ENCODE measurements around the gene FANCG. TPM values are rescaled to one million over a fixed set of nuclear protein-coding genes. Genes with fewer than 3 reads are reported as not detected.

FANCG gene
- total and polyA plus RNA-seq, 7 donors = 3.2 to 24.0 (median 11.0) TPM

DNA sequence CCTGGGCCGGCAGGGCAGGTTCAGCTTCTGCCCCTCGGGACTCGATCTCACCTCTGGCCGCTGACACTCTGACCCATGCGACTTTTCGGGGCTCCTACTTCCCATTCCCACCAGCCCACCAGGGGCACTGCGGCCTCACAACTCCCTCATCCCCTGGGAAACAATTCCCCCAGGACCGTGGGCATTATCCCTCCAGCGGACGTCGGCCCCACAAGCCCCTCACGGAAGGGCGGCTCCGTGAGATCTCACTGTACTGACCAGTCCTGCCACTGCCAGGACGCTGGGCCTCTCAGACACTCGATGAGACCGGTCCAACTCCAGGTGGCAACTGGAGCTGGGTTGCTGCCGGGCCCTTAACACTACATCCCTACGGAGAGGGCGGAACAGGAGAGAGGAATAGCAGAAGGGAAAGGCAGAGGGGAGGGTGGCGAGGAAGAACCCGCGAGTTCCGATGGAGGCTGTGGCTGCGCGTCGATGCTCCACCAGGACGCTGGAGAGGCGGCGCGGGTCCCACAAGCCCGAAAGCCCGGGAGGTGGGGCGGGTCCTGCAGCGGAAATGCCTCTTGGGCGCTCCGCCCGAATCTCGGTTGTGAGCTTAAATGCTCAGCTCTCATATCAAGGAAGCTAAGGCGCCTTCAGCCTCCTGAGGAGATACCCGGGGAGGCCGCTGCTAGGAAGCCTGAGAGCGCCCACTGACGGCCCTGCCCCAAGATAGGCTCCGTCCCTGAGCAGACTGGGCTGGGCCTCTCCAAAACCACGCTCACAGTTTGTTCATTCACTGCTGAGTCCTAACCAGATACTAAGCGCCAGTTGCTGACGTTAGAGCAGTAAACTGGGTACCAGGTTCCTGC, 43.7 kb downstream of the FANCG start:
- intact Hi-C loops (cut with DNase I) = no loop called here
- peak; percentile 74 for DNase-seq
- peak in 1 of 4 donors; percentile 9 for TF ChIP-seq POLR2AphosphoS5 (IDR thresholded peaks at IDR 0.05)
- TF ChIP-seq POLR2A (IDR thresholded peaks at IDR 0.05) = no peak
- peaks cover 0 to 17% (median 1%) of the 10 kb centered on the region in 4 donors for H3K36me3 ChIP-seq
- 40 to 69% methylated on average over 48 of the region's 48 CpGs for WGBS, 2 donors
- peaks cover 0 to 10% (median 8%) of the 10 kb centered on the region in 4 donors for H3K4me1 ChIP-seq
- no peaks in the 10 kb centered on the region for H3K9me3 ChIP-seq
- peak overlapping the region; percentile 21 to 44 (median 36) for H3K4me3 ChIP-seq
- peak overlapping the region in 2 of 4 donors; percentile 42 to 67 for H3K27ac ChIP-seq
- no peaks in the 10 kb centered on the region for H3K27me3 ChIP-seq

DNA sequence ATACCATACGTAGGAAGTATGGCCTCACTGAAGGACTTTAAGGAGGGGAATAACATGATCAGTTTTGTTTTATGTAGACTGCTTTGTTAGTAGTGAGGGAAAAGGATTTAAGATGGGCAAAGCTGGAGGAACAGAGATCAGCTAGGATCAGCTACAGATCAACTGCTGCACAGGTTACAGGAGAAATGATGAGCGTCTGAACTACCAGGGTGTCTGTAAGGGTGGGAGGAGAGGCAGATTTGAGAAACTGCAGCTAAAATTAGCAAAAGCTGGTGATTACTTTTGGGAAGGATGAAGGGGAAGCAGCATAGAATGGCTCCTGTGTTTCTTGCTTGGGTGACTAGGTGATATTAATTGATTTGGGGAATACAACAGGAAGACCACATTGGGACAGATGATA, 46.6 kb downstream of the FANCG start:
- TF ChIP-seq POLR2AphosphoS5 (IDR thresholded peaks at IDR 0.05) (no peak), EP300 (IDR thresholded peaks at IDR 0.05) (no peak), POLR2A (IDR thresholded peaks at IDR 0.05) (no peak)
- TF ChIP-seq, protein P1, sequence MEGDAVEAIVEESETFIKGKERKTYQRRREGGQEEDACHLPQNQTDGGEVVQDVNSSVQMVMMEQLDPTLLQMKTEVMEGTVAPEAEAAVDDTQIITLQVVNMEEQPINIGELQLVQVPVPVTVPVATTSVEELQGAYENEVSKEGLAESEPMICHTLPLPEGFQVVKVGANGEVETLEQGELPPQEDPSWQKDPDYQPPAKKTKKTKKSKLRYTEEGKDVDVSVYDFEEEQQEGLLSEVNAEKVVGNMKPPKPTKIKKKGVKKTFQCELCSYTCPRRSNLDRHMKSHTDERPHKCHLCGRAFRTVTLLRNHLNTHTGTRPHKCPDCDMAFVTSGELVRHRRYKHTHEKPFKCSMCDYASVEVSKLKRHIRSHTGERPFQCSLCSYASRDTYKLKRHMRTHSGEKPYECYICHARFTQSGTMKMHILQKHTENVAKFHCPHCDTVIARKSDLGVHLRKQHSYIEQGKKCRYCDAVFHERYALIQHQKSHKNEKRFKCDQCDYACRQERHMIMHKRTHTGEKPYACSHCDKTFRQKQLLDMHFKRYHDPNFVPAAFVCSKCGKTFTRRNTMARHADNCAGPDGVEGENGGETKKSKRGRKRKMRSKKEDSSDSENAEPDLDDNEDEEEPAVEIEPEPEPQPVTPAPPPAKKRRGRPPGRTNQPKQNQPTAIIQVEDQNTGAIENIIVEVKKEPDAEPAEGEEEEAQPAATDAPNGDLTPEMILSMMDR (IDR thresholded peaks at IDR 0.05) = no peak
- no peak for DNase-seq
- Histone ChIP-seq H3K36me3 (peaks cover 0 to 16% (median 1%) of the 10 kb centered on the region in 4 donors), H3K9me3 (no peaks in the 10 kb centered on the region), H3K4me1 (peaks cover 0 to 10% (median 8%) of the 10 kb centered on the region in 4 donors), H3K27ac (no peak overlapping the region), H3K27me3 (no peaks in the 10 kb centered on the region), H3K4me3 (no peak overlapping the region)
- 95 to 96% methylated on average over 2 of the region's 2 CpGs for WGBS, 2 donors
- intact Hi-C loops (cut with DNase I) = no loop called here

DNA sequence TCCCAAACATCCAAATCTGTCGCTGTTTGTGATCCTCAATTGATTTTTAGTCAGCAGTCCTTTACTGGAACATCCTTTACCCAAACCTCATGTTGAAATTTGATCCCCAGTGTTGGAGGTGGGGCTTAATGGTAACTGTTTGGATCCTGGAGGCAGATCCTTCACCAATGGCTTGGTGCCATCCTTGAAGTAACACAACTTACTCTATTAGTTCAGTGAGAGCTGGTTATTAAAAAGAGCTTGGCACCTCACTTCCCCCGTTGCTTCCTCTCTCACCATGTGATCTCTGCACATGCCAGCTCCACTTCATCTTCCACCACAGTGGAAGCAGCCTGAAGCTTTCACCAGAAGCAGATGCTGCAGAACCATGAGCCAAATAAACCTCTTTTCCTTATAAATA, 49.9 kb downstream of the FANCG start:
- intact Hi-C loops (cut with DNase I) = no loop called here
- TF ChIP-seq POLR2AphosphoS5 (IDR thresholded peaks at IDR 0.05) (no peak), EP300 (IDR thresholded peaks at IDR 0.05) (no peak), POLR2A (IDR thresholded peaks at IDR 0.05) (no peak)
- TF ChIP-seq, protein P1 (IDR thresholded peaks at IDR 0.05) = no peak
- no peak overlapping the region for H3K27ac ChIP-seq
- WGBS, 2 donors = 77 to 86% methylated on average over 2 of the region's 2 CpGs
- H3K27me3 ChIP-seq = no peaks in the 10 kb centered on the region
- no peak overlapping the region for H3K4me3 ChIP-seq
- H3K36me3 ChIP-seq = peaks cover 0 to 14% (median 1%) of the 10 kb centered on the region in 4 donors
- no peak for DNase-seq
- H3K9me3 ChIP-seq = no peaks in the 10 kb centered on the region
- no peaks in the 10 kb centered on the region for H3K4me1 ChIP-seq

DNA sequence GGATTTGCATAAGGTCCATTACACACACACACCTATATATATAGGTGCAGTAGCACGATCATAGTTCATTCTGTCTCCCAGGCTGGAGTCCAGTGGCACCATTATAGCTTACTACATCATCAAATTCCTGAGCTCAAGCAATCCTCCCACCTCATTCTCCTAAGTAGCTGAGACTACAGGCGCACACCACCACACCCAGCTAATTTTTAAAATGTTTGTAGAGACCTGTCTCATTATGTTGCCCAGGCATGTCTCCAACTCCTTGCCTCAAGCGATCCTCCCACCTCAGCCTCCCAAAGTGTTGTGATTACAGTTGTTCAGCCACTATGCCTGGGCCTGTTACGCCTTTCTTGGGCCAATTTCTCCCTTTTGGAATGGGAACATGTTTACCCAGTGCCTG, 50.5 kb downstream of the FANCG start:
- TF ChIP-seq EP300 (IDR thresholded peaks at IDR 0.05) = no peak
- no peak for TF ChIP-seq POLR2A (IDR thresholded peaks at IDR 0.05)
- TF ChIP-seq, protein P1 (IDR thresholded peaks at IDR 0.05) = no peak
- TF ChIP-seq POLR2AphosphoS5 (IDR thresholded peaks at IDR 0.05) = no peak
- intact Hi-C loops (cut with DNase I) = no loop called here
- 69 to 92% methylated on average over 4 of the region's 4 CpGs for WGBS, 2 donors

DNA sequence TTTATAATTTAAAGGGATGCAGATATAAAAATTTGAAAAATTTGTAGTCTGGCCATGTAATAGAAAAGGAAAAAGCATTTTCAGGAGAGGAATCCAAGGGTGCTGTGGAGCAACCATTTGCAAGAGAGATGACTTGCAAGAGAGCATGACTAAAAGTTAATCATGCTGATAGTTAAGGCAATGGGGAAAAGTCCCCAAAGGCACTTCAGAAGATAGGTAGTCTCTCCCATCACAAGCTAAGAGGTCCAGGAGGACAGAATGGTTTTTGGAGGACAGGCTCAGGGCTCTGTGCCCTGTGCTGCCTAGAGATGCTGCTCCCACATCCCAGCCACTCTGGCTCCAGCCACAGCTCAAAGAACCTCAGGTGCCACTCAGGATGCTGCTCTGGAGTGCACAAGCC, 51.4 kb downstream of the FANCG start:
- no peaks in the 10 kb centered on the region for H3K9me3 ChIP-seq
- H3K27ac ChIP-seq = no peak overlapping the region
- intact Hi-C loops (cut with DNase I) = no loop called here
- H3K4me3 ChIP-seq = no peak overlapping the region
- TF ChIP-seq POLR2A (IDR thresholded peaks at IDR 0.05) = no peak
- TF ChIP-seq EP300 (IDR thresholded peaks at IDR 0.05) = no peak
- TF ChIP-seq, protein P1 (IDR thresholded peaks at IDR 0.05) = no peak
- no peak for TF ChIP-seq POLR2AphosphoS5 (IDR thresholded peaks at IDR 0.05)
- no peak for DNase-seq
- H3K4me1 ChIP-seq = no peaks in the 10 kb centered on the region
- H3K27me3 ChIP-seq = no peaks in the 10 kb centered on the region
- peaks cover 0 to 23% (median 1%) of the 10 kb centered on the region in 4 donors for H3K36me3 ChIP-seq

More for the DNA sequence above, 50.5 kb downstream of the FANCG start:
- no peak overlapping the region for H3K4me3 ChIP-seq
- H3K27me3 ChIP-seq = no peaks in the 10 kb centered on the region
- H3K4me1 ChIP-seq = no peaks in the 10 kb centered on the region
- H3K27ac ChIP-seq = no peak overlapping the region
- peaks cover 0 to 15% (median 1%) of the 10 kb centered on the region in 4 donors for H3K36me3 ChIP-seq
- no peaks in the 10 kb centered on the region for H3K9me3 ChIP-seq
- no peak for DNase-seq
